Endothelial cell of hepatic sinusoid (primary cell): ENCODE results near the gene TM7SF2.

Source experiments
- in situ Hi-C: cut with HindIII; loops from 2 replicates; pipeline ENCODE4 v1.10.0; 2017; ENCODE audit warnings: low sequenced_read_pairs

The TM7SF2 gene

GRCh38 chr11:65089621-65090020 lies 22.1 kb upstream of the TM7SF2 start:
- in situ Hi-C loops: no loop called here

GRCh38 chr11:65090628-65091027 lies 21.0 kb upstream of the TM7SF2 start:
- in situ Hi-C loops: no loop called here

- in situ Hi-C loops: no loop called here
These were observed 16.2 kb upstream of the TM7SF2 start for GRCh38 chr11:65095427-65095826.

GRCh38 chr11:65095974-65096806 lies 15.5 kb upstream of the TM7SF2 start, which contains the start of gene VPS51:
VPS51 (plus strand) TSS chr11:65096214; CDS start chr11:65096251, 37 bp downstream.
- in situ Hi-C loops: no loop called here

GRCh38 chr11:65096926-65097325 lies 14.7 kb upstream of the TM7SF2 start:
- in situ Hi-C loops: no loop called here

GRCh38 chr11:65100674-65101350 lies 10.9 kb upstream of the TM7SF2 start:
- in situ Hi-C loops: no loop called here

- in situ Hi-C loops: no loop called here
These were observed 9.3 kb upstream of the TM7SF2 start for GRCh38 chr11:65102142-65103095.

- in situ Hi-C loops: no loop called here
These were observed 8.2 kb upstream of the TM7SF2 start for GRCh38 chr11:65103476-65103875.

GRCh38 chr11:65104628-65105027 lies 7.0 kb upstream of the TM7SF2 start:
- in situ Hi-C loops: no loop called here

GRCh38 chr11:65107078-65107477 lies 4.6 kb upstream of the TM7SF2 start:
- in situ Hi-C loops: no loop called here

- in situ Hi-C loops: no loop called here
These were observed 3.8 kb upstream of the TM7SF2 start for GRCh38 chr11:65107751-65108468.

- in situ Hi-C loops: no loop called here
These were observed 3.1 kb upstream of the TM7SF2 start for GRCh38 chr11:65108469-65109123.

- in situ Hi-C loops: no loop called here
These were observed 2.2 kb upstream of the TM7SF2 start for GRCh38 chr11:65109231-65110198.

GRCh38 chr11:65110354-65110861 lies 1.3 kb upstream of the TM7SF2 start:
- in situ Hi-C loops: no loop called here

- in situ Hi-C loops: no loop called here
These were observed 421 bp upstream of the TM7SF2 start for GRCh38 chr11:65111159-65111743.

GRCh38 chr11:65112546-65113360 lies 1.1 kb downstream of the TM7SF2 start:
- in situ Hi-C loops: no loop called here

GRCh38 chr11:65113361-65113756 lies 1.7 kb downstream of the TM7SF2 start:
- in situ Hi-C loops: no loop called here
